ENCODE data around the gene DUSP2. TPM values are rescaled to one million over a fixed set of nuclear protein-coding genes. Genes with fewer than 3 reads are reported as not detected.
A peak's percentile ranks its signal among the peaks of the same experiment; 100 is the strongest.

DUSP2 gene
- total and polyA plus RNA-seq, 5 experiments from 2014 or later = 24.3 to 459 (median 36.5) TPM

DNA sequence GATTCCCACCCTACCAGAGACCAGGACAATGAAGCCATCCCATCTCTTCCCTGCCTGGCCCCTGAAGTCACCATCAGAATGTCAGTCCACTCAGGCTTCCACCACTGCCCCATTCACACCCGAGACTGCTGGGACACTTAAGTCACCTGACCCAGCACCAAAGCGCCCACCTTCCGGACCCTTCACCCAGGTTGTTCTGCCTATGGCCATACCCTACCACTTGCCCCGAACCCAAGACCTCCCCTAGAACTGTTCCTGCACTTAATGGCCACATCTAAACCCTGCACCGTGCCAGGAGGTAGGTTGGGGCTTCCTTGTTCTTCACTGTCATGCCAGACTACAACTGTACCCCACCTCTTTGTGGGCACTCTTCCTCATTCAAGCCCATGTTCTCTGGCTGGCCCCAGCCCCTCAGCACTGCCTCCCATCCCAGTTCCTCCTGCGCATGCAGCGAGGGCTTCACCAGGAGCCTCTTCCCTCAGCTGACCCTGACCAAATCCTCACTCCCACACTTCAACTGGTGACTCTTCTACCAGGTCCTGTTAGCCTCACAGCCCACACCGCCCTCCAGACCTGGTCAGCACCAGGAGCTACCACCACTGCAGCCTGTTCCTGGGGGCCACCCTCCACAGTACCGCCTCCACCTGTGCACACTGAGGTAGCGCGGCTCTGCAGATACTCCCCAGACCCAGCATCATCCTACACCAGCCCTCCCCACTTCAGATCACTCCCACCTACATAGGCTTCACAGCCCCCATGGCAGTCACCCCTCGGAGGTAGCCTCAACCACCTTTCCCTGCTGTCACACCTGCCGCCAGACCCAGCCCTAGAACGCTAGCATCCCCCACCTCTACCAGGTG lies 20.6 kb downstream of the DUSP2 start:
- Mint-ChIP-seq H3K36me3 (peaks cover 0 to 37% (median 23%) of the 10 kb centered on the region in 3 donors), H3K4me1 (peaks cover 7 to 20% (median 10%) of the 10 kb centered on the region in 4 donors), H3K4me3 (no peak overlapping the region), H3K27ac (peak overlapping the region in 1 of 10 donors; percentile 33), H3K9me3 (no peaks in the 10 kb centered on the region), H3K27me3 (peaks cover 12 to 41% (median 29%) of the 10 kb centered on the region in 5 donors)
- no peak for ATAC-seq
- POLR2A ChIA-PET = no interaction called here
- no peak for DNase-seq

DNA sequence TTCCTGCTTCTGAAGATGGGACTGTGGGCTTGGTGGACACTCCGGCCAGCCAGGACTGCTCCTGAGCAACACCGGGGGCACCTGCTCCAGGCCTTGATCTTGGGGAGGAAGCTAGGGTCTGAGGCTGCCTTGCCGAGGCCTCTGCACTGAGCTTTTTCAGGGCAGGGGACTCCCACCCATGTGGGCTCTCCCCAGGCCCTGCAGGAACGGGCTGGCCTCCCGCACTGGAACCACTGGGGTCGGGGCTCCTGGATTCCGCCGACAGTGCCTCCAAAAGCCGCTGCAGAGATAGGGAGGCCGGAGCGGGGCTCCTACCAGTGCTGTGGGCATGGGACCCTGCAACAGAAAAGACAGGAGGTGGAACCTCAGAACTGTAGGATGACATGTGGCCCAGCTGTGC lies 21.3 kb downstream of the DUSP2 start:
- Mint-ChIP-seq H3K27me3 (peaks cover 13 to 48% (median 35%) of the 10 kb centered on the region in 5 donors), H3K4me3 (no peak overlapping the region), H3K27ac (no peak overlapping the region), H3K36me3 (peaks cover 0 to 33% (median 23%) of the 10 kb centered on the region in 3 donors), H3K9me3 (no peaks in the 10 kb centered on the region), H3K4me1 (peaks cover 5 to 20% (median 9%) of the 10 kb centered on the region in 4 donors)
- no peak for ATAC-seq
- POLR2A ChIA-PET = interaction anchor here (0.6 kb wide), 1 partner anchor 835 kb away, joined by 6 read pairs; no protein-coding TSS in a partner anchor
- no peak for DNase-seq

- H3K9me3 Mint-ChIP-seq = no peaks in the 10 kb centered on the region
- no peak for ATAC-seq
- no peak for DNase-seq
- no peak overlapping the region for H3K27ac Mint-ChIP-seq
- no peak overlapping the region for H3K4me3 Mint-ChIP-seq
- POLR2A ChIA-PET = no interaction called here
- H3K36me3 Mint-ChIP-seq = peaks cover 0 to 28% (median 20%) of the 10 kb centered on the region in 3 donors
- H3K4me1 Mint-ChIP-seq = peaks cover 5 to 20% (median 10%) of the 10 kb centered on the region in 4 donors
- peaks cover 14 to 53% (median 39%) of the 10 kb centered on the region in 5 donors for H3K27me3 Mint-ChIP-seq
These were observed 21.9 kb downstream of the DUSP2 start for GRCh38 chr2:96123290-96123689.

DNA sequence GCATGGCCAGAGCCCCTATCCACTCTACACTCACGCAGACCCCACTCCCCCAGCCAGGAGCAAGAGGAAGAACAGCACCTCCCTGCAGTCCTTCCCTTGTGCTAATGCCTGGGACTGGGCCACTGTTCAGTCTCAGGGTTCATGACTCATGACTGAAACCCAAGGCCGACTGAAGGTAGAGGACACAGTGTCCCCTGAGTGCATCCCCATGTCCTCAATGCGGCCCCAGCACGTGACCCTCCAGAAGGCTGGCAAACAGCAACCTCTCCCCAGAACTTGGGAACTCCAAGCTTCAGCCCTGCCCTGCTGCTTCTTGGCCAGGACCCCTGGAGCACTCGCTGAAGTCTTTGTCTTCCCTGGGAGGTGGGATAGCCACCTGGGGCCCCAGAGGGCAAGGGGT lies 22.8 kb downstream of the DUSP2 start:
- peaks cover 10 to 28% (median 15%) of the 10 kb centered on the region in 4 donors for H3K4me1 Mint-ChIP-seq
- ATAC-seq (no peak), DNase-seq (no peak)
- no peak overlapping the region for H3K27ac Mint-ChIP-seq
- POLR2A ChIA-PET = interaction anchor here (0.5 kb wide), 1 partner anchor 16 kb away, joined by 3 read pairs; the partner anchor contains the start of gene ASTL
- no peak overlapping the region for H3K4me3 Mint-ChIP-seq
- no peaks in the 10 kb centered on the region for H3K9me3 Mint-ChIP-seq
- H3K36me3 Mint-ChIP-seq = peaks cover 0 to 20% (median 17%) of the 10 kb centered on the region in 3 donors
- H3K27me3 Mint-ChIP-seq = peaks cover 14 to 53% (median 40%) of the 10 kb centered on the region in 5 donors

GRCh38 chr2:96121414-96121813 lies 23.8 kb downstream of the DUSP2 start:
- no peak overlapping the region for H3K4me3 Mint-ChIP-seq
- H3K27me3 Mint-ChIP-seq = peaks cover 14 to 53% (median 40%) of the 10 kb centered on the region in 5 donors
- peaks cover 12 to 33% (median 16%) of the 10 kb centered on the region in 4 donors for H3K4me1 Mint-ChIP-seq
- peaks cover 0 to 12% (median 9%) of the 10 kb centered on the region in 3 donors for H3K36me3 Mint-ChIP-seq
- H3K27ac Mint-ChIP-seq = peak overlapping the region in 3 of 10 donors; percentile 37 to 71 (median 40)
- POLR2A ChIA-PET = no interaction called here
- ATAC-seq (no peak), DNase-seq (peak in 1 of 10 donors; percentile 0)
- H3K9me3 Mint-ChIP-seq = no peaks in the 10 kb centered on the region

GRCh38 chr2:96120991-96121390 lies 24.2 kb downstream of the DUSP2 start:
- Mint-ChIP-seq H3K9me3 (no peaks in the 10 kb centered on the region), H3K4me3 (no peak overlapping the region), H3K27me3 (peaks cover 14 to 53% (median 40%) of the 10 kb centered on the region in 5 donors), H3K27ac (peak overlapping the region in 2 of 10 donors; percentile 40 to 71), H3K4me1 (peaks cover 12 to 37% (median 16%) of the 10 kb centered on the region in 4 donors), H3K36me3 (peaks cover 0 to 8% (median 6%) of the 10 kb centered on the region in 3 donors)
- DNase-seq (no peak), ATAC-seq (no peak)
- POLR2A ChIA-PET = no interaction called here

GRCh38 chr2:96120091-96120720 lies 25.0 kb downstream of the DUSP2 start:
- Mint-ChIP-seq H3K9me3 (no peaks in the 10 kb centered on the region), H3K4me1 (peaks cover 16 to 45% (median 23%) of the 10 kb centered on the region in 4 donors), H3K4me3 (peak overlapping the region in 2 of 10 donors; percentile 16 to 54), H3K27me3 (peaks cover 14 to 50% (median 41%) of the 10 kb centered on the region in 5 donors), H3K27ac (peak overlapping the region in 2 of 10 donors; percentile 37 to 40), H3K36me3 (peaks cover 0 to 5% (median 2%) of the 10 kb centered on the region in 3 donors)
- ATAC-seq = no peak
- POLR2A ChIA-PET = no interaction called here
- DNase-seq = peak in 1 of 10 donors; percentile 58

DNA sequence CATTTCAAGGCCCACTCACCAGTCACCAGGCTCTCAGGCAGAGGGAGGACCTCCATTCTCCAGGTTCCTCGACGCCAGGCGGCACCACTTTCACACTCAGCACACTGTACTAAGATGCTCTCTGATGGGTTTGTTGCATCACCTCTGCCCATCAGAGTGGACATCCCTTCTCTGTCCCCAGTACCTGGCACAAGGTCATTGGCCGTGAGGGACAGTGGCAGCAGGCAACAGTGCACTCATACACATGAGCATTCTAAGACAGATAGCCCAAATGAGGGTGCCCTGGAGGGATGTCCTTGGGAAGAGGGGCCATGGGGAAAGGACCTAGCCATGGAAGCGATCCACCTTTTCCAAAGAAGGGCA lies 25.9 kb downstream of the DUSP2 start:
- Mint-ChIP-seq H3K36me3 (no peaks in the 10 kb centered on the region), H3K4me1 (peaks cover 16 to 45% (median 22%) of the 10 kb centered on the region in 4 donors), H3K27me3 (peaks cover 14 to 42% (median 33%) of the 10 kb centered on the region in 5 donors), H3K27ac (no peak overlapping the region), H3K4me3 (peak overlapping the region in 2 of 10 donors; percentile 53 to 66), H3K9me3 (no peaks in the 10 kb centered on the region)
- POLR2A ChIA-PET = no interaction called here
- peak in 1 of 10 donors; percentile 42 for DNase-seq
- ATAC-seq = no peak

- H3K4me1 Mint-ChIP-seq = peaks cover 16 to 45% (median 22%) of the 10 kb centered on the region in 4 donors
- no peaks in the 10 kb centered on the region for H3K36me3 Mint-ChIP-seq
- H3K9me3 Mint-ChIP-seq = no peaks in the 10 kb centered on the region
- H3K4me3 Mint-ChIP-seq = peak overlapping the region in 7 of 10 donors; percentile 5 to 69 (median 42)
- peak overlapping the region in 1 of 10 donors; percentile 50 for H3K27ac Mint-ChIP-seq
- peak in 2 of 10 donors; percentile 0 to 38 for DNase-seq
- no peak for ATAC-seq
- POLR2A ChIA-PET = interaction anchor here (1.1 kb wide), 1 partner anchor 9 kb away, joined by 3 read pairs; no protein-coding TSS in a partner anchor
- H3K27me3 Mint-ChIP-seq = peaks cover 14 to 40% (median 32%) of the 10 kb centered on the region in 5 donors
These were observed 26.4 kb downstream of the DUSP2 start for GRCh38 chr2:96118698-96119388.

- Mint-ChIP-seq H3K4me3 (peak overlapping the region; percentile 49 to 81 (median 68)), H3K27me3 (peaks cover 14 to 40% (median 32%) of the 10 kb centered on the region in 5 donors), H3K9me3 (no peaks in the 10 kb centered on the region), H3K36me3 (no peaks in the 10 kb centered on the region), H3K4me1 (peaks cover 16 to 45% (median 22%) of the 10 kb centered on the region in 4 donors), H3K27ac (peak overlapping the region in 3 of 10 donors; percentile 33 to 85 (median 39))
- ATAC-seq (no peak), DNase-seq (peak in 2 of 10 donors; percentile 0 to 49)
- POLR2A ChIA-PET = interaction anchor here (1.1 to 1.6 kb wide), 3 partner anchors 10 to 125 kb away, joined by 3 to 6 read pairs (median 5); no protein-coding TSS in a partner anchor
These were observed 27.3 kb downstream of the DUSP2 start for GRCh38 chr2:96117701-96118588.

GRCh38 chr2:96116879-96117533 lies 28.2 kb downstream of the DUSP2 start:
- Mint-ChIP-seq H3K27ac (peak overlapping the region in 5 of 10 donors; percentile 33 to 85 (median 39)), H3K4me3 (peak overlapping the region; percentile 41 to 81 (median 67)), H3K9me3 (no peaks in the 10 kb centered on the region), H3K27me3 (peaks cover 14 to 36% (median 32%) of the 10 kb centered on the region in 5 donors), H3K4me1 (peaks cover 16 to 45% (median 22%) of the 10 kb centered on the region in 4 donors), H3K36me3 (no peaks in the 10 kb centered on the region)
- DNase-seq (peak; percentile 32 to 77 (median 68)), ATAC-seq (peak; percentile 82 to 83)
- POLR2A ChIA-PET = interaction anchor here (0.6 to 1.6 kb wide), 5 partner anchors 26 to 130 kb away, joined by 3 to 6 read pairs (median 3); partner anchors contain the start of gene ANKRD36C

Measured in naive thymus-derived CD8-positive, alpha-beta T cell (primary cell).